ENCODE measurements around the gene MTCH2.
A peak's percentile ranks its signal among the peaks of the same experiment; 100 is the strongest.
"Not testable (repeated sequence)": the region's sequence is repeated elsewhere in the genome, so short reads cannot be mapped to it uniquely, and the experiment has no call there.

MTCH2 gene

GRCh38 chr11:47642099-47642855 is at the start of gene MTCH2:
Gene MTCH2 (minus strand): TSS chr11:47642559. CDS start chr11:47642465, 94 bp downstream.
- peak; percentile 91 to 92 for DNase-seq (ENCODE audit: low read depth in 2 of 2, low spot score in 1 of 2)

- no peak for DNase-seq (ENCODE audit: low read depth in 2 of 2, low spot score in 1 of 2)
Observed at GRCh38 chr11:47691979-47692378, 49.6 kb upstream of the MTCH2 start.

GRCh38 chr11:47689480-47689879 is 47.1 kb upstream of the MTCH2 start:
- no peak for DNase-seq (ENCODE audit: low read depth in 2 of 2, low spot score in 1 of 2)

GRCh38 chr11:47688991-47689390 is 46.6 kb upstream of the MTCH2 start:
- no peak for DNase-seq (ENCODE audit: low read depth in 2 of 2, low spot score in 1 of 2)

GRCh38 chr11:47688111-47688510 is 45.8 kb upstream of the MTCH2 start:
- no peak for DNase-seq (ENCODE audit: low read depth in 2 of 2, low spot score in 1 of 2)

GRCh38 chr11:47686704-47687103 is 44.3 kb upstream of the MTCH2 start:
- DNase-seq (ENCODE audit: low read depth in 2 of 2, low spot score in 1 of 2): not testable (repeated sequence)

- DNase-seq (ENCODE audit: low read depth in 2 of 2, low spot score in 1 of 2): no peak
Observed at GRCh38 chr11:47686151-47686550, 43.8 kb upstream of the MTCH2 start.

GRCh38 chr11:47675851-47676250 is 33.5 kb upstream of the MTCH2 start:
- DNase-seq (ENCODE audit: low read depth in 2 of 2, low spot score in 1 of 2): no peak

GRCh38 chr11:47672283-47672730 is 29.9 kb upstream of the MTCH2 start:
- DNase-seq (ENCODE audit: low read depth in 2 of 2, low spot score in 1 of 2): no peak

GRCh38 chr11:47669856-47670255 is 27.5 kb upstream of the MTCH2 start:
- DNase-seq (ENCODE audit: low read depth in 2 of 2, low spot score in 1 of 2): no peak

GRCh38 chr11:47668665-47669064 is 26.3 kb upstream of the MTCH2 start:
- no peak for DNase-seq (ENCODE audit: low read depth in 2 of 2, low spot score in 1 of 2)

- DNase-seq (ENCODE audit: low read depth in 2 of 2, low spot score in 1 of 2): no peak
Observed at GRCh38 chr11:47667555-47667954, 25.2 kb upstream of the MTCH2 start.

- no peak for DNase-seq (ENCODE audit: low read depth in 2 of 2, low spot score in 1 of 2)
Observed at GRCh38 chr11:47667135-47667534, 24.8 kb upstream of the MTCH2 start.

GRCh38 chr11:47664936-47665335 is 22.6 kb upstream of the MTCH2 start:
- DNase-seq (ENCODE audit: low read depth in 2 of 2, low spot score in 1 of 2): not testable (repeated sequence)

- DNase-seq (ENCODE audit: low read depth in 2 of 2, low spot score in 1 of 2): no peak
Observed at GRCh38 chr11:47661245-47661644, 18.9 kb upstream of the MTCH2 start.

- DNase-seq (ENCODE audit: low read depth in 2 of 2, low spot score in 1 of 2): no peak
Observed at GRCh38 chr11:47659276-47659675, 16.9 kb upstream of the MTCH2 start.

GRCh38 chr11:47656260-47656885 is 14.0 kb upstream of the MTCH2 start:
- DNase-seq (ENCODE audit: low read depth in 2 of 2, low spot score in 1 of 2): no peak

- DNase-seq (ENCODE audit: low read depth in 2 of 2, low spot score in 1 of 2): no peak
Observed at GRCh38 chr11:47651818-47652469, 9.6 kb upstream of the MTCH2 start.

GRCh38 chr11:47649276-47649675 is 6.9 kb upstream of the MTCH2 start:
- no peak for DNase-seq (ENCODE audit: low read depth in 2 of 2, low spot score in 1 of 2)

GRCh38 chr11:47646019-47646418 is 3.7 kb upstream of the MTCH2 start:
- no peak for DNase-seq (ENCODE audit: low read depth in 2 of 2, low spot score in 1 of 2)

- DNase-seq (ENCODE audit: low read depth in 2 of 2, low spot score in 1 of 2): no peak
Observed at GRCh38 chr11:47645500-47645899, 3.1 kb upstream of the MTCH2 start.

GRCh38 chr11:47641600-47642098 is 710 bp downstream of the MTCH2 start:
- no peak for DNase-seq (ENCODE audit: low read depth in 2 of 2, low spot score in 1 of 2)
